Pancreas (tissue), 10 donors: ENCODE measurements around the gene DHX8. TPM values are rescaled to one million over a fixed set of nuclear protein-coding genes. Genes with fewer than 3 reads are reported as not detected.

Experiments
- ATAC-seq, 4 donors: fragments of 200-7000 bp; cut with Tn5 transposase; one replicate each; pipeline versions ENCODE4 v1.8.0 to v1.9.1; 2020; ENCODE audit warnings: mild to moderate bottlenecking in 4 of 4, moderate library complexity in 4 of 4
- DNase-seq, 6 donors: peaks; one replicate each; pipeline ENCODE4 v3.0.0-alpha.2; 2020
- FAIRE-seq: peaks from 2 replicates; lab custom pipeline; 2012; peaks lifted over from hg19 to GRCh38; lab: Jason Lieb, UNC
- H3K27ac ChIP-seq, 4 donors: fragments of 200-600 bp; sonication (generic); 1 replicate in 3 of 4; 2 replicates in 1 of 4; pipeline versions ENCODE4 v1.5.0 to v1.8.0; 2020
- H3K27me3 ChIP-seq, 4 donors: fragments of 200-600 bp; one replicate each; pipeline ENCODE4 v1.8.0; 2021
- H3K36me3 ChIP-seq, 3 donors: fragments of 200-600 bp; sonication (generic) in 1 of 3; one replicate each; pipeline versions ENCODE4 v1.5.0 to v1.8.0; 2020 to 2021
- H3K4me1 ChIP-seq, 3 donors: fragments of 200-600 bp; one replicate each; pipeline ENCODE4 v1.8.0; 2021
- H3K4me3 ChIP-seq, 4 donors: fragments of 200-600 bp; sonication (generic) in 2 of 4; one replicate each; pipeline versions ENCODE4 v1.5.0 to v1.8.0; 2020 to 2021
- H3K9me3 ChIP-seq, 4 donors: fragments of 200-600 bp; one replicate each; pipeline ENCODE4 v1.8.0; 2021
- CTCF ChIP-seq, 4 donors: fragments of 200-600 bp; sonication (generic) in 3 of 4; IDR thresholded peaks; one replicate each; pipeline versions ENCODE4 v1.5.0 to v1.8.0; 2021; ENCODE audit warnings: antibody characterized with exemption in 4 of 4
- WGBS, 2 donors: extraction: QIAGEN DNeasy Blood & Tissue Kit; methylation state at CpG; one replicate each; pipeline ENCODE4 v1.1.7; 2013; 5-methylcytosine and 5-hydroxymethylcytosine counted together
- intact Hi-C, 3 donors: fragments of 100-400 bp; cut with DNase I; formaldehyde crosslinking; loops; one replicate each; pipeline versions ENCODE4 v1.11.1 to v1.14.2; 2022
- polyA plus RNA-seq, 2 donors: library from polyadenylated mRNA; stranded (reverse); fragments of 200-250 nt; gene quantifications; one replicate each; pipeline ENCODE4 v1.2.3, GENCODE V29; 2013
- total RNA-seq, 6 donors: library from RNA; stranded (reverse); fragmentation: NEBNext Ultra II Directional in 4 of 6; extraction: Animal tissue kit (Norgen Biotek cat#: 25700) in 4 of 6; gene quantifications; one replicate each; pipeline versions ENCODE4 v1.2.1 to v1.2.4, GENCODE V29; 2021 to 2023
- donor health status: healthy with polysubstance abuse.
- donor health status: DM: no; HTN: no; CAD: no; lungs with moderate emphysema.
- donor health status: DM: no; HTN: no; CAD: no.
- donor health status: control.
- donor health status: control.
- donor health status: Bipolar disorder and iron deficiency.
- donor health status: DM: yes; HTN: yes; CAD: no.
- donor health status: DM: no; HTN: no; CAD: no.
- donor health status: DM: no; HTN: no; CAD: no.
- donor health status: DM: yes; HTN: yes; CAD: no.

DHX8 gene
- total and polyA plus RNA-seq, 8 donors = 11.0 to 26.0 (median 16.6) TPM

GRCh38 chr17:43573579-43574321 is 90.0 kb downstream of the DHX8 start:
- Histone ChIP-seq H3K36me3 (no peaks in the 10 kb centered on the region), H3K9me3 (no peaks in the 10 kb centered on the region), H3K4me1 (no peaks in the 10 kb centered on the region), H3K27me3 (no peaks in the 10 kb centered on the region), H3K4me3 (no peak overlapping the region), H3K27ac (no peak overlapping the region)
- 19 to 24% methylated on average over 7 of the region's 7 CpGs for WGBS, 2 donors
- TF ChIP-seq CTCF (IDR thresholded peaks at IDR 0.05) = no peak
- FAIRE-seq (no peak), DNase-seq (no peak), ATAC-seq (peak in 3 of 4 donors; percentile 38 to 64 (median 58))
- intact Hi-C loops = no loop called here

GRCh38 chr17:43574348-43574747 is 90.6 kb downstream of the DHX8 start:
- H3K9me3 ChIP-seq = no peaks in the 10 kb centered on the region
- TF ChIP-seq CTCF (IDR thresholded peaks at IDR 0.05) = no peak
- no peaks in the 10 kb centered on the region for H3K36me3 ChIP-seq
- FAIRE-seq = no peak
- WGBS, 2 donors = 35 to 51% methylated on average over 13 of the region's 13 CpGs
- no peak overlapping the region for H3K27ac ChIP-seq
- no peak overlapping the region for H3K4me3 ChIP-seq
- ATAC-seq = no peak
- no peaks in the 10 kb centered on the region for H3K27me3 ChIP-seq
- peaks cover 0 to 2% (median 0%) of the 10 kb centered on the region in 3 donors for H3K4me1 ChIP-seq
- intact Hi-C loops = no loop called here
- DNase-seq = no peak

GRCh38 chr17:43574896-43575525 is 91.2 kb downstream of the DHX8 start:
- Histone ChIP-seq H3K4me3 (no peak overlapping the region), H3K36me3 (no peaks in the 10 kb centered on the region), H3K4me1 (peaks cover 0 to 2% (median 0%) of the 10 kb centered on the region in 3 donors), H3K27me3 (no peaks in the 10 kb centered on the region), H3K27ac (no peak overlapping the region), H3K9me3 (no peaks in the 10 kb centered on the region)
- no peak for ATAC-seq
- WGBS, 2 donors = 12 to 26% methylated on average over 5 of the region's 5 CpGs
- no peak for TF ChIP-seq CTCF (IDR thresholded peaks at IDR 0.05)
- no peak for FAIRE-seq
- no peak for DNase-seq
- intact Hi-C loops = no loop called here

Other genes with a start within 250 kb of the DHX8 start
- 1,000 to 10,000 TPM in 5 of 6 donors, 100 to 1,000 TPM in 1; 653 to 5,015 (median 2,487) TPM for gene RNU2-1, start 250.0 kb upstream of the DHX8 start, total RNA-seq
- not detected for gene RNU2-1, start 250.0 kb upstream of the DHX8 start, polyA plus RNA-seq
- 1 to 10 TPM; 1.2 to 2.6 (median 1.5) TPM for gene ARL4D, start 85.0 kb upstream of the DHX8 start, total RNA-seq
- 1 to 10 TPM; 2.1 to 3.9 TPM for gene ARL4D, start 85.0 kb upstream of the DHX8 start, polyA plus RNA-seq
- 1 to 10 TPM; 1.7 to 6.5 (median 4.6) TPM for gene ETV4, start 62.4 kb downstream of the DHX8 start, total RNA-seq
- gene ETV4, start 62.4 kb downstream of the DHX8 start, polyA plus RNA-seq = 10 to 100 TPM; 10.6 to 16.4 TPM
- gene MEOX1, start 177.9 kb downstream of the DHX8 start, total RNA-seq = 1 to 10 TPM in 3 of 6 donors, under 1 TPM in 3; 0.28 to 1.6 (median 0.98) TPM
- gene MEOX1, start 177.9 kb downstream of the DHX8 start, polyA plus RNA-seq = 1 to 10 TPM; 3.3 to 4.3 TPM